Thymus (tissue), 11 donors: Measurements from ENCODE around the gene KDM4D. TPM values are rescaled to one million over a fixed set of nuclear protein-coding genes. Genes with fewer than 3 reads are reported as not detected.
"Not testable (repeated sequence)": the region's sequence is repeated elsewhere in the genome, so short reads cannot be mapped to it uniquely, and the experiment has no call there.

Experiments
- DNase-seq, 9 donors: peaks; one replicate each; pipeline ENCODE4 v3.0.0-alpha.2; 2013; ENCODE audit warnings: low spot score in 9 of 9, low read depth in 6 of 9, missing footprints in 1 of 9
- H3K27ac ChIP-seq, 2 donors: one replicate each; pipeline ENCODE4 v1.5.1; 2013; ENCODE audit warnings: control low read depth in 1 of 2, low read depth in 1 of 2, low read length in 1 of 2, mild to moderate bottlenecking in 1 of 2, moderate library complexity in 1 of 2
- H3K27me3 ChIP-seq, 2 donors: one replicate each; pipeline ENCODE4 v1.5.1; 2013; ENCODE audit warnings: low read length in 1 of 2; ENCODE audit not compliant: control insufficient read depth in 2 of 2, insufficient read depth in 1 of 2
- H3K36me3 ChIP-seq, 2 donors: one replicate each; pipeline ENCODE4 v1.5.1; 2013; ENCODE audit warnings: low read length in 1 of 2, mild to moderate bottlenecking in 1 of 2, moderate library complexity in 1 of 2; ENCODE audit not compliant: control insufficient read depth in 2 of 2, insufficient read depth in 2 of 2
- H3K4me1 ChIP-seq, 2 donors: one replicate each; pipeline ENCODE4 v1.5.1; 2013; ENCODE audit warnings: low read length in 2 of 2; ENCODE audit not compliant: control insufficient read depth in 2 of 2, insufficient read depth in 2 of 2
- H3K4me3 ChIP-seq, 2 donors: one replicate each; pipeline ENCODE4 v1.5.1; 2013; ENCODE audit warnings: low read length in 2 of 2, control low read depth in 1 of 2, mild to moderate bottlenecking in 1 of 2
- H3K9me3 ChIP-seq, 2 donors: one replicate each; pipeline ENCODE4 v1.5.1; 2013; ENCODE audit warnings: low read length in 1 of 2, mild to moderate bottlenecking in 1 of 2; ENCODE audit not compliant: control insufficient read depth in 2 of 2, insufficient read depth in 1 of 2
- WGBS: extraction: QIAGEN DNeasy Blood & Tissue Kit; methylation state at CpG from one replicate; pipeline ENCODE4 v1.1.7; 2013; 5-methylcytosine and 5-hydroxymethylcytosine counted together
- polyA plus RNA-seq: library from polyadenylated mRNA; stranded (reverse); fragments of 200-250 nt; gene quantifications from one replicate; pipeline ENCODE4 v1.2.3, GENCODE V29; 2013
- total RNA-seq: library from RNA; stranded (reverse); fragments of 120-200 nt; gene quantifications from one replicate; pipeline ENCODE4 v1.2.4, GENCODE V29; 2013
- donor health status: healthy.

KDM4D gene
- total and polyA plus RNA-seq, 2 donors, result 0.50 to 0.85 TPM

DNA sequence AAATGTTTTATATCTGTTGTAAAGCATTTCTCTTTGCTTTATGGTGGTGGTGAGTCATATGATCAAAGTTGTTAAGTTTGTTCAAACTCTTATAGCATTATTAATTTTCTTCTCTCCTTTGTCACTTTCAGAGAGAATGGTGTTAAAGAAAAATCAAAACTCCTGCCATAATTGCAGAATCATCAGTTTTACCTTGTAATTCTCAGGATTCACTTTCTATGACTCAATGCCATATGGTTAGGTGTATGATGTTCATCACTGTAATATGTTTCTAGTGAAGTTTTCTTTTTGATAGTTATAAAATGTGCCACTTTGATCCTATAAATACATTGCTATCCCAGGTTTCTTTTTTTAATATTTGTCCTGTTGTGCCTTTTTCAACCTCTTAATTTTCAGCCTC, 37.9 kb downstream of the KDM4D start:
- H3K4me1 ChIP-seq, result no peaks in the 10 kb centered on the region
- no peak overlapping the region for H3K27ac ChIP-seq
- H3K9me3 ChIP-seq, result no peaks in the 10 kb centered on the region
- no peak for DNase-seq
- H3K27me3 ChIP-seq, result peaks cover 0 to 4% of the 10 kb centered on the region in 2 donors
- no peaks in the 10 kb centered on the region for H3K36me3 ChIP-seq
- no peak overlapping the region for H3K4me3 ChIP-seq

DNA sequence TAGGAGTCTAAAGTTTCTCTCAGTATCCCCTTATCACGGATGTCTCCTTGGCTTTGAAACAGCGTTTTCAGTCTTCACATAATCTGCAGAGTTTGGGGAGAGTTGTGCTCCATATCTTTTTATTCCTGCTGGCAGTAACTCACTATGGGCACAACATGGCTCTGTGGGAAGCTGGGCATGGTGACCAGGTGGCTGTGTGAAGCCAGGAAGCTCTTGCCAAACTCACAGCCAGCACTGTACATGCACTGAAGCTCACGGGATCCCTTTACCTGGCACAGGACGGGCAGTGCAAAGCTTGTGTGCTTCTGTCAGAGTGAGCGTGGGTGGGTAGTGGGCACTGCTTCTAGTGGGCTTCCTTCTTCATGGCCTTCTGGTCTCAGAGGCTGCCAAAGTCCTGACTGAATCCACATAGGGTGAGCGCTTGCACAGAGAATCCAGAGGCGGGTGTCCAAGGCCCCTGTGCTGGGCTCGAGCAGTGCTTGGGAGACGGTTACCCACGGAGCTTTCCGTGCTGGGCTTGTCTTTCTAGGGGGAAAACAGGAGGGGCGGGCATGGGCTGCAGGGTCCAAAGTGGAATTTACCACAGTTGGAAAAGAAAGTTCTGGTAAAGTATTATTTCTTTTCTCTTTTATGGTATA, 40.8 kb downstream of the KDM4D start:
- WGBS, result 97% methylated on average over 12 of the region's 12 CpGs
- Histone ChIP-seq H3K27ac (no peak overlapping the region), H3K27me3 (peaks cover 0 to 4% of the 10 kb centered on the region in 2 donors), H3K36me3 (no peaks in the 10 kb centered on the region), H3K9me3 (no peaks in the 10 kb centered on the region), H3K4me3 (no peak overlapping the region), H3K4me1 (no peaks in the 10 kb centered on the region)
- no peak for DNase-seq

DNA sequence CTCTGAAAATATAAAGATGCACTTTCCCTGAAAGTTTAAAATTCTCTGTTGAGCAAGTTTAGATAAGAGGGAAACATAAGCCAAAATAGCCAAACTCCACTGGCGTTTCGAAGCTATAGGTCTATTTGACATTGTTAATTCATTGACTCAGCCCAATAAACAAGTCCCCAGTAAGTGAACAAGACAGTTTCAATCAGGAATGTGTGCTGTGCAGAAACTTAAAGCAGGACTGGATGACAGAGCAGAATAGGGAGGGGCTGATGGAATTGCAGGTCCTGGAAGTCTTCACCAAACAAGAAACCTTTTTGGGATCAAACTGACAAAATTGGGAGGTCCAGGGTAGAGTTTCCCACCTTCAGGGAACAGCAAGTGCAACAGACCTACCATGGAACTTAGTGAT, 42.6 kb downstream of the KDM4D start:
- H3K4me1 ChIP-seq, result no peaks in the 10 kb centered on the region
- no peak overlapping the region for H3K4me3 ChIP-seq
- peaks cover 0 to 4% of the 10 kb centered on the region in 2 donors for H3K27me3 ChIP-seq
- no peak for DNase-seq
- no peak overlapping the region for H3K27ac ChIP-seq
- WGBS, result 98% methylated on average over 2 of the region's 2 CpGs
- H3K36me3 ChIP-seq, result no peaks in the 10 kb centered on the region
- H3K9me3 ChIP-seq, result no peaks in the 10 kb centered on the region

DNA sequence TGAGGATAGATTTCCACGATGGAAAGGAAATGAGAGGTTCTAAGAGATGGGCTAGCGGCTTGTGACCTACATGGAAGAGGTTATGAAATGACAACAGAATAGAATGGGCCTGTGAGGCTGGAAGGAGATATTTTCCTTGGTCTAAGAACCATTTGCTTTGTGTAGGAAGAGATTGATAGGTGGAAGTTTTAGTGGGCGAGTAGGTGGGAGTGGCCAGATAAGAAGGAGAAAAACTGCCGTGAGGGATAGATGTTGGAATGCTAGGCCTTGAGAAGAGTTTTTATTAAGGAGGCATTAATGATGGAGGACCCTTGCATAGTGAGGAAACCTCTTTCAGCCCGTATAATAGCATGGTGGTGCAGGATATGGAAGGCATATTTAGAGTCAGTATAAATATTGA, 48.0 kb downstream of the KDM4D start:
- H3K4me3 ChIP-seq, H3K4me1 ChIP-seq, H3K27me3 ChIP-seq, H3K36me3 ChIP-seq, DNase-seq, H3K27ac ChIP-seq, H3K9me3 ChIP-seq: not testable (repeated sequence)
- 97% methylated on average over 5 of the region's 5 CpGs for WGBS

GRCh38 chr11:95024958-95025357, 51.4 kb downstream of the KDM4D start, which contains the start of gene KDM4E:
TSS of gene KDM4E (plus strand) at chr11:95025258. CDS start at chr11:95025558, 300 bp downstream.
- Histone ChIP-seq H3K27me3 (no peaks in the 10 kb centered on the region), H3K4me1 (no peaks in the 10 kb centered on the region), H3K9me3 (no peaks in the 10 kb centered on the region), H3K27ac (no peak within 1 kb of the TSS), H3K4me3 (no peak within 1 kb of the TSS), H3K36me3 (no peaks in the 10 kb centered on the region)
- WGBS, result 96% methylated on average over 1 of the region's 1 CpG
- no peak for DNase-seq

GRCh38 chr11:95025594-95025993, 52.1 kb downstream of the KDM4D start:
- H3K27me3 ChIP-seq, H3K36me3 ChIP-seq, H3K9me3 ChIP-seq, DNase-seq, H3K4me1 ChIP-seq, H3K27ac ChIP-seq, H3K4me3 ChIP-seq: not testable (repeated sequence)
- WGBS, result 96% methylated on average over 7 of the region's 9 CpGs

DNA sequence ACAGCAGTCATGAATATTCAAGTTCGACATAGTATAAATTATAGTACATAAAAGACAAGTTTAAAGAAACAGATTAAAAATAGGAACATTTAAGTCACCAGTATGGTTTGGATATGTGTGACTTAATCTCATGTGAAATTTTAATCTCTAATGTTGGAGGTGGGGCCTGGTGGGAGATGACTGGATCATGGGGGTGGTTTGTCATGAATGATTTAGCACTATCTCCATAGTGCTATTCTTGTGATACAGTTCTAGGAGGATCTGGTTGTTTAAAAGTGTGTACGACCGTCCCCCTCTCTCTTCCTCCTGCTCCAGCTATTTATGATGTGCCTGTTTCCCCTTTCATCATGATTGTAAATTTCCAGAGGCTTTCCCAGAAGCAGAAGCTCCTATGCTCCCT, 54.8 kb downstream of the KDM4D start:
- WGBS, result 93% methylated on average over 3 of the region's 3 CpGs
- Histone ChIP-seq H3K27me3 (no peaks in the 10 kb centered on the region), H3K4me1 (no peaks in the 10 kb centered on the region), H3K27ac (no peak overlapping the region), H3K9me3 (no peaks in the 10 kb centered on the region), H3K4me3 (no peak overlapping the region), H3K36me3 (no peaks in the 10 kb centered on the region)
- no peak for DNase-seq

GRCh38 chr11:95033051-95033450, 59.5 kb downstream of the KDM4D start:
- no peaks in the 10 kb centered on the region for H3K9me3 ChIP-seq
- H3K27ac ChIP-seq, result no peak overlapping the region
- no peak overlapping the region for H3K4me3 ChIP-seq
- no peaks in the 10 kb centered on the region for H3K36me3 ChIP-seq
- WGBS, result 96% methylated on average over 1 of the region's 1 CpG
- peaks cover 7 to 17% of the 10 kb centered on the region in 2 donors for H3K27me3 ChIP-seq
- no peaks in the 10 kb centered on the region for H3K4me1 ChIP-seq
- no peak for DNase-seq

GRCh38 chr11:95035316-95035715, 61.8 kb downstream of the KDM4D start:
- peak in 1 of 9 donors; percentile 5 for DNase-seq
- WGBS, result 95% methylated on average over 2 of the region's 2 CpGs
- Histone ChIP-seq H3K36me3 (no peaks in the 10 kb centered on the region), H3K4me1 (no peaks in the 10 kb centered on the region), H3K27ac (no peak overlapping the region), H3K4me3 (no peak overlapping the region), H3K9me3 (no peaks in the 10 kb centered on the region), H3K27me3 (peaks cover 8 to 21% of the 10 kb centered on the region in 2 donors)
